HG03354 (cell line): Measurements from ENCODE around the gene TMBIM4.
"Not testable (repeated sequence)": the region's sequence is repeated elsewhere in the genome, so short reads cannot be mapped to it uniquely, and the experiment has no call there.

Experiments used
- ATAC-seq: cut with Tn5 transposase; IDR thresholded peaks from one replicate; pipeline ENCODE4 v1.9.1; 2021; ENCODE audit warnings: mild to moderate bottlenecking; ENCODE audit not compliant: unreplicated experiment, poor library complexity, severe bottlenecking

The TMBIM4 gene

GRCh38 chr12:66169221-66170170 lies at the start of gene TMBIM4:
TSS of gene TMBIM4 (minus strand) at chr12:66169996. CDS start at chr12:66169951, 45 bp downstream.
- peak; percentile 84 for ATAC-seq

GRCh38 chr12:66217342-66217917 lies 47.6 kb upstream of the TMBIM4 start:
- no peak for ATAC-seq

DNA sequence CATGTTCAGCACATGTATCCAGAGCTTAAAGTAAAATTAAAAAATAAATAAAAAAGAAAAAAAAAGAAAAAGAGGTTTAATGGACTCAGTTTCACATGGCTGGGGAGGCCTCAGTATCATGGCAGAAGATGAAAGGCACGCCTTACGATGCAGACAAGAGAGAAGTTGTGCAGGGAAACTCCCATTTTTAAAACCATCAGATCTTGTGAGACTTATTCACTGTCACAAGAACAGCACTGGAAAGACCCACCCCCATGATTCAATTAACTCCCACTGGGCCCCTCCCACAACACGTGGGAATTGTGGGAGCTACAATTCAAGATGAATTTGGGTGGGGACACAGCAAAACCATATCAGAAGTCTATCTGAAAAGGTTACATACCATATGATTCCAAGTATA lies 43.2 kb upstream of the TMBIM4 start:
- not testable (repeated sequence) for ATAC-seq

- not testable (repeated sequence) for ATAC-seq
Observed at GRCh38 chr12:66211573-66211972, 41.8 kb upstream of the TMBIM4 start.

DNA sequence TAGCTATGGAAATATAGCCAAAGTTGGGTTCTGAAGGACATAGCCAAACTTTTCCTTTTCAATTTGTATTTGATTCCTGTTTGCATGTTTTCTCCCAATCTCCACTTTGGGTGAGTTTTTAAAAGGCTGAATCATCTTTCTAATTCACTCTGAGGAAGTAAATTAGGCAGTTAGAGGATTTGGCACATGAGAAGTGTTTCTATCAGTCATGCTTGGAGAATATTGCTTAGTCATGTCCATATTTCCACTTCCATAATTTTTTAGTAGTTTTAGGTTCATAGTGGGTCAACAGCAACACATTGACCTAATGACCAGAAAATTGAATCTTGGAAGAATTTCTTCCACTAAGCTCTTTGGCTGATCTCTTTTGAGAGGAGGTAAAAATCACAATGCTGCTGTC lies 41.0 kb upstream of the TMBIM4 start:
- ATAC-seq, result no peak

DNA sequence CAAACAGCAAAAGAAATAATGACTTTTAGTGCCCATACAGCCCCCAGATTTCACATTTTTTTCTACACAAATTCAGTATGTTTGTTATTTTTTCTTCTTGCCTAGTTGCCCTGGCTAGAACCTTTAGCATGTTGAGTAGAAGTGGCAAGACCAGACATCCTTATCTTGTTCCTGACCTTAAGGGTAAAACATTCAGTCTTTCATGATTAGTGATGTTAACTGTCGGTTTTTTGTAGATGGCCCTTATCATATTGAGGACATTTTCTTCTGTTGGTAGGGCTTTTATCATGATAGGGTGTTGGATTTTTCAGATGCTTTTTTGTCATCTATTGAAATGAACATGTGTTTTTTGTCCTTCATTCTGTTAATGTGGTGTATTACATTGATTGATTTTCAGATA lies 36.3 kb upstream of the TMBIM4 start:
- ATAC-seq, result no peak

GRCh38 chr12:66203820-66204219 lies 34.0 kb upstream of the TMBIM4 start:
- ATAC-seq, result no peak

GRCh38 chr12:66199831-66200509 lies 30.2 kb upstream of the TMBIM4 start:
- no peak for ATAC-seq

GRCh38 chr12:66199141-66199540 lies 29.3 kb upstream of the TMBIM4 start:
- no peak for ATAC-seq

GRCh38 chr12:66197495-66197921 lies 27.7 kb upstream of the TMBIM4 start:
- ATAC-seq, result no peak

DNA sequence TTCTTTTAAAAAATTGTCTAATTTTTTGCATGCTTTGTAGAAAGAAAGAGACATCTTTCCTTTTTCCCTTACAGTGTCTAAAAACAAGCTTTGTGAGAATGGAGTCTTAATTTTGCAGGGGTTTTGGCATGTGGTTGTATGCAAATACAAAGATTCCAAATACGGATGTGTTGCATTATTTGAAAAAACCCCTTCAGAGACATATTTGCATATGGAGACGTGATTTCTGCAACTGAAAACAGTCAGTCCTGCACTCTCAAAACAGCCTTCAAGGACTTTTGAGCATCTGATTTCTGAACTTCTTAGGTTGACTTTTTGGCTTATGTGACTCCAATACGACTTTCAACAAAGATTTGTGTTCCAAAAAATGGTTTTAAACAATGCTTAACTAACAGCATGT lies 27.0 kb upstream of the TMBIM4 start:
- peak; percentile 94 for ATAC-seq

- peak; percentile 34 for ATAC-seq
Observed at GRCh38 chr12:66195242-66195641, 25.4 kb upstream of the TMBIM4 start.

DNA sequence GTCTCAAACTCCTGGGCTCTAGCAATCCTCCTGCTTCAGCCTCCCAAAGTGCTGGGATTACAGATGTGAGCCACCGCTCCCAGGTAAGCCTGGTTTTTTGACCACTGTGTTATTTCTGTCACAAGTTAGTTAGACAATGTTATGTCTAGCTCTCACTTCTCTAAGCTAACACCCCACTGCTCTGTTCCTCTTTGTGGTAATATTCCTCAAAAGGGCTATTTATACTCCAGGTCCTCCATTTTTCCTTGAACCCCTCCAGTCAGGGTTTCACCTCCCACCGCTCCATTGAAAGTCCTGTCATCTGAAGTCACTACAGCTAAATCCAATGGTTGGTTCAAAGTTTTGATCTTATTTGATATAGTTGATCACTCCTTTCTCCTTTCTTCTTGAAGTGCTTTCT lies 24.3 kb upstream of the TMBIM4 start:
- no peak for ATAC-seq

GRCh38 chr12:66191547-66192126 lies 21.8 kb upstream of the TMBIM4 start:
- no peak for ATAC-seq

GRCh38 chr12:66190519-66191370 lies 20.9 kb upstream of the TMBIM4 start:
- ATAC-seq, result peak; percentile 35

DNA sequence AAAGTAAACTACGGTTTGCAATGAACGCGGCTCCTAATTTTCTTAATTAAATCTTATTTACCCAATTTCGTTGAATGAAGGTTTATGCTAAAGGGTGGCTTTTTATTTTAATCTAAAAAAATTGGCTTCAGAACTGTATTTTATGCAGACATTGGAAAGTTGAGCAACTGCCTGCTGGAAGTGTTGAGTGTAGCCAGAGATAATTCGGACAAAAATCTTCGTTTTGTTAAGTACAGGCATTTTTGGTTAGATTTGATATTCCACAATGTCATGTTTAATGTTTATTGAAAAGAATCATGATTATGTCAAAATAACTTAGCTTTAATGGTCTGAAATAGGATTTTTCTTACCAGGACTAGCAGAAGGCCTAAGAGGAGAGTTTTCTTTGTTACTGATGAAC lies 20.1 kb upstream of the TMBIM4 start:
- no peak for ATAC-seq

- peak; percentile 17 for ATAC-seq
Observed at GRCh38 chr12:66189486-66189843, 19.7 kb upstream of the TMBIM4 start.

GRCh38 chr12:66188584-66189485 lies 19.0 kb upstream of the TMBIM4 start, which contains the start of gene IRAK3:
TSS of gene IRAK3 (plus strand) at chr12:66189214. CDS start at chr12:66189300, 86 bp downstream.
- peak; percentile 66 for ATAC-seq
